Cerebellar cortex (tissue), 1 donor: ENCODE data around the gene ASB16.
"Not testable (repeated sequence)": the region's sequence is repeated elsewhere in the genome, so short reads cannot be mapped to it uniquely, and the experiment has no call there.

Source experiments
- DNase-seq: peaks from one replicate; pipeline ENCODE4 v3.0.0-alpha.2; 2015; ENCODE audit warnings: low spot score

Gene ASB16

GRCh38 chr17:44149066-44149465 is 21.4 kb upstream of the ASB16 start:
- not testable (repeated sequence) for DNase-seq

GRCh38 chr17:44149750-44150329 is 20.7 kb upstream of the ASB16 start:
- DNase-seq, result no peak

GRCh38 chr17:44152875-44153274 is 17.6 kb upstream of the ASB16 start:
- no peak for DNase-seq

DNA sequence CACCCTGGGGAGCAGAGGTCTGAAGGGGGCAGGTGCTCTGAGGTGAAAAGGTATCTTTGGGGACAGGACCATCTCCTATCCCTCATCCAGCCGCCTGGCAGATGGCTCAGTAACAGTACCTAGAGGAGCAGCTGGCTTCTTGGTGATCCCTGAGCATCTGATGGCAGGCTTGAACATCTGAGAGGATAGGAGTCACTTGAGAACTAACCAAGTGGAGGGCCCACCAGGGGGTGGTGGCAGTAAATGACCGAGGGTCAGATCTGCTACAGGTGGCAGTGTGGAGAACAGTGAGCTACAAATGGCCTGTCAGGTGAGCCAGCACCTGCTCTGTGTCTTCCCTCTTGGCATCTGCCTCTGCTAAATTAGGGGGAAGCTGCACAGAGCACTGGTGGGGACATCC is 15.0 kb upstream of the ASB16 start:
- DNase-seq, result no peak

- DNase-seq, result no peak
These were observed 10.8 kb upstream of the ASB16 start for GRCh38 chr17:44159519-44160210.

GRCh38 chr17:44164476-44164875 is 6.0 kb upstream of the ASB16 start:
- no peak for DNase-seq

- no peak for DNase-seq
These were observed 3.2 kb upstream of the ASB16 start for GRCh38 chr17:44167181-44167861.

- no peak for DNase-seq
These were observed 387 bp upstream of the ASB16 start for GRCh38 chr17:44170135-44170498.

DNA sequence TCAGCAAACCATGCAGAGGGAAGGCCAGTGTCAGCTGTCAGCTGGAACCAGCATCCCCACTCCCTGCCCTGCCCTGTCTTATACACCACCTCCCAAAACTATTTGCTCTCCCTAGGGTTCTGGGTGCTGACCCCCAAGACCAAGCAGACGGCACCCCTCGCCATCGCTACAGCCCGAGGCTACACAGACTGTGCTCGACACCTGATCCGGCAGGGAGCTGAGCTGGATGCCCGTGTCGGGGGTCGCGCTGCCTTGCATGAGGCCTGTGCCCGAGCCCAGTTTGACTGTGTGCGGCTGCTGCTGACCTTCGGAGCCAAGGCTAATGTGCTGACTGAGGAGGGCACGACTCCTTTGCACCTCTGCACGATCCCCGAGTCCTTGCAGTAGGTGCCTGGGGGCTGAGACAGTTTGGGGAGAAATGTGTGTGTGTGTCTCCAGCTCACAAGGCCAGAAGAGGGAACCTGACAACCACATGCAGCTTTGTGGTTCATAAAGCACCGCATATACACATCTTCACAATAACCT is 1.5 kb downstream of the ASB16 start:
- DNase-seq, result no peak

DNA sequence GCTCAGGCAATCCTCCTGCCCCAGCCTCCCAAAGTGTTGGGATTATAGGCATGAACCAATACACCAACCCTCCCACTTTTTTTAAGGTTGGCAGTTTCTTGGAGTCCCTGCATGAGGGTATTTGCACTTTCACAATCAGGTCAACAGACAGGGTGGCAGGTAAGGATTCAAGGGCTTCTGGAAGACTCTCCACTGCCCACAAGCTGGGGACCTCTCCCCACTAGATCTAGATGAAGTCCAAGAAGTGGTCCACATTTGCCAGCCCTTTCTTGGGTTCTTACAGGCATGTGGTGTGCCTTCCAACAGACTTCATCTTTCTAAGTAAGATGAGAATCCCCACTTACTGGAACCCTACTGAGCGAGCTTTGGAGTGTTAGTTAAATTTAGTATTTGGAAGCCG is 3.9 kb downstream of the ASB16 start:
- DNase-seq, result no peak

DNA sequence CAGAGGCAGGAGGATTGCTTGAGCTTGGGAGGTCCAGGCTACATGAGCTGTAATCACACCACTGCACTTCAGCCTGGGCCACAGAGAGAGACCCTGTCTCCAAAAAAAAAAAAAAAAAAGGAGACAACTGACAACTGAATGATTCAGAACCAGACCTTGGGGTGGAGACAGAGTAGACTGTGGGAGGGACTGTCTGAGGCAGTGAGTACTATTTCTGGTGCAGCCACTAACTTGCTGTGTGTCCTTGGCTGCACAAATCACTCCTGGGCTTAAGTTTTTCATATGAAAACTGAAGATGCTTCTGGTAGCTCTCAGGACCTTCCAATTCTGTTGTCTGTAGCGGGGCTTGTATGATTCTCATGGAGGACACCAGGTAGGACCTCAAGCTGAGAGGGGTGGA is 5.8 kb downstream of the ASB16 start:
- no peak for DNase-seq

- no peak for DNase-seq
These were observed 6.4 kb downstream of the ASB16 start for GRCh38 chr17:44176671-44177501.

- DNase-seq, result no peak
These were observed 7.1 kb downstream of the ASB16 start for GRCh38 chr17:44177640-44178039.

- DNase-seq, result no peak
These were observed 7.6 kb downstream of the ASB16 start for GRCh38 chr17:44178133-44178532.

DNA sequence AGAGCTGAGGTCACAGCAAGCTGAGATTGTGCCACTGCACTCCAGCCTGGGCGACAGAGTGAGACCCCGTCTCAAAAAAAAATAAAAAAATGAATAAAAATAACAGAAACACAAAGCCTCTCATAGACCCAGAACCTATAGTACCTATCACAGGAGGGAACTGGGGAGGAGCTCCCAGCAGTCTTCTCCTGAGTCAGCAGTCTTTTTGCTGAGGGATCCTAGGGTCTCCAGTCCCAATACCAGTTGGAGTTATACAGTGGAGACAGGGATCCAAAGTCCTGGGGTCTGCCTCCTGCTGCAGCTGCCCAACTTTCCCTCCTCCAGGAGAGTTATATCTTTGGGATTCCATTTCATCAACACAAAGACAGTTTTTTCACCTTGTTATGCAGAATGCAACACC is 12.5 kb downstream of the ASB16 start:
- DNase-seq, result no peak

DNA sequence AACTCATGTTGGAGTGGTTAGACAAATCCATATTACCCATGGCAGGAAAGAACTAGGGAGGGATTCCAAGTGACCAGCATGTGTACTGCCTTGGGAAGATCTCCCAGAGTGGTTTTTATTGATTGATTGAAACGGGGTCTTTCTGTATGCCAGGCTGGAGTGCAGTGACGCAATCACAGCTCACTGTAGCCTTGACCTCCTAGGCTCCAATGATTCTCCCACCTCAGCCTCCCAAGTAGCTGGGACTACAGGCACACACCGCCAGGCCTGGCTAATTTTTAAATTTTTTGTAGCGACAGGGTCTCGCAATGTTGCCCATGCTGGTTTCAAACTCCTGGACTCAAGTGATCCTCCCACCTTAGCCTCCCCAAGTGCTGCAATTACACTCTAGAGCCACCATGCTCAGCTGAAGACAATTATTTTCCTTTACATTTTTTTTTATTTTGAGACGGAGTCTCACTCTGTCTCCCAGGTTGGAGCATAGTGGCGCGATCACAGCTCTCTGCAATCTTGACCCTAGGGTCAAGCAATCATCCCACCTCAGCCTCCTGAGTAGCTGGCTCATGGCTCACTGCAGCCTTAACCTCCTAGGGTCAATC is 13.8 kb downstream of the ASB16 start:
- no peak for DNase-seq

GRCh38 chr17:44186307-44187130 is 16.0 kb downstream of the ASB16 start, which contains the start of gene TMUB2:
TMUB2 (plus strand) TSS chr17:44186972; CDS start chr17:44187709, 737 bp downstream.
- DNase-seq, result peak; percentile 100

- DNase-seq, result no peak
These were observed 16.8 kb downstream of the ASB16 start for GRCh38 chr17:44187131-44187899.

GRCh38 chr17:44188576-44189403 is 18.3 kb downstream of the ASB16 start:
- no peak for DNase-seq
